Fibroblast of villous mesenchyme (primary cell): ENCODE data around the gene TMEM52B. TPM values are rescaled to one million over a fixed set of nuclear protein-coding genes. Genes with fewer than 3 reads are reported as not detected.
"Not testable (repeated sequence)": the region's sequence is repeated elsewhere in the genome, so short reads cannot be mapped to it uniquely, and the experiment has no call there.

Source experiments
- DNase-seq: peaks from one replicate; pipeline ENCODE4 v3.0.0-alpha.2; 2010; ENCODE audit warnings: low read depth
- H3K4me3 ChIP-seq: 2 replicates; pipeline ENCODE4 v1.5.1; 2011; ENCODE audit warnings: low read depth, mild to moderate bottlenecking, low read length
- CTCF ChIP-seq: IDR thresholded peaks from 2 replicates; pipeline ENCODE4 v1.5.1; 2012; ENCODE audit warnings: low read depth, mild to moderate bottlenecking, low read length; ENCODE audit not compliant: insufficient read depth
- total RNA-seq: library from RNA; depleted of rRNA; stranded (reverse); fragments of >200 nt; gene quantifications from 2 replicates; pipeline ENCODE4 v1.2.3, GENCODE V29; 2012

TMEM52B gene
- total RNA-seq, 1 donor = 17.7 TPM

GRCh38 chr12:10182354-10183049 lies 3.7 kb downstream of the TMEM52B start:
- no peak for TF ChIP-seq CTCF
- no peak overlapping the region for H3K4me3 ChIP-seq
- peak; percentile 94 for DNase-seq

DNA sequence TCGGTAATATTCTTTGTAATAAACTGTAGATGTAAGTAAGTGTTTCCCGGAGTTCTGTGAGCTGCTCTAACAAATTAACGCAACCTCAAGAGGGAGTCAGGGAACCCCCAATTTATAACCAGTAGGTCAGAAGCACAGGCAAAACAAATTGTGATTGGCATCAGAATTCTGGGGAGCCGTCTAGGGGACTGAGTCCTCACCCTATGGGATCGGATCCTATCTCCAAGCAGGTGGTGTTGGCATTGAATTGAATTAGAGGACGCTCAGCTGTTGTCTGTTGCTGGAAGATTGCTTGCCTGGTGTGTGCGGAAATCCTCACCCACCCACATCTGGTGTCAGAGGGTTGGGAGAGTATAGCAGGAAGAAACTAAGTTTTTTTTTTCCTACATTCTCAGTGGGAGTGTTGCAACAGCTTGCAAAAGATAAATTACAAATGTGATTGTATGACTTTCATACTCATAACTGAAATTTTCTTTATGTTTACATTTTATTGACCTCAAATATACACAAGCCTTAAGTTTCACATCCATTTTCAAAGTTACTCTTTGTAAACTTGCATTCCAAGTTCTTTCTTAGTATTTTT lies 5.5 kb downstream of the TMEM52B start:
- H3K4me3 ChIP-seq = peak overlapping the region; percentile 34
- DNase-seq = peak; percentile 97
- no peak for TF ChIP-seq CTCF

DNA sequence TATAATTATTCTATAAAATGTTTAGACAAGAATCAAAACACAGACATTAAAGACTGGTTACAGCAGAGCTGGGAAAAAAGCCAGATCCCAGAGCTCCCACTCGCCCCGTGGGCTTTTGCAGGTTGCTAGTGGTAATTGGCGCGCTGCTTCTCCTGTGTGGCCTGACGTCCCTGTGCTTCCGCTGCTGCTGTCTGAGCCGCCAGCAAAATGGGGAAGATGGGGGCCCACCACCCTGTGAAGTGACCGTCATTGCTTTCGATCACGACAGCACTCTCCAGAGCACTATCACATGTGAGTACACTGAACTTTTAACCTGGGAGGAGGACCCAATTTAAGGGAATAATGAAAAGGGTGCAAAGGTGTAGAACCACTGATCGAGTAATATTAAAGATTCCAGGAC lies 7.5 kb downstream of the TMEM52B start:
- no peak for DNase-seq

DNA sequence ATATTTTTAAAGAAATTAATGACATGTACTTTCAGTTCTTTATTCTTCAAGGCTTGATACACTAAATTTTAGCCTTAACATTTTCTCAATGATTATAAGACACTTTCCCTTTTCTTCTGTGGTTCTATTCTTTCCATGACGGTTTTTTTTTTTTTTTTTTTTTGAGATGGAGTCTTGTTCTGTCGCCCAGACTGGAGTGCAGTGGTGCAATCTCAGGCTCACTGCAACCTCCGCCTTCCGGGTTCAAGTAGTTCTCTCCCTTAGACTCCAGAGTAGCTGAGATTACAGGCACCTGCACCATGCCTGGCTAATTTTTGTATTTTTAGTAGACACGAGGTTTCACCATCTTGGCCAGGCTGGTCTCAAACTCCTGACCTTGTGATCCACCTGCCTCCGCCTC lies 8.1 kb downstream of the TMEM52B start:
- DNase-seq, H3K4me3 ChIP-seq: not testable (repeated sequence)

More for the DNA sequence above, 7.5 kb downstream of the TMEM52B start:
- H3K4me3 ChIP-seq = no peak overlapping the region
- no peak for TF ChIP-seq CTCF

- peak; percentile 72 for DNase-seq
- no peak for TF ChIP-seq CTCF
- no peak overlapping the region for H3K4me3 ChIP-seq
These were observed 10.8 kb downstream of the TMEM52B start for GRCh38 chr12:10189653-10190052.

- H3K4me3 ChIP-seq = no peak overlapping the region
- peak; percentile 91 for TF ChIP-seq CTCF
- DNase-seq = peak; percentile 79
These were observed 11.9 kb downstream of the TMEM52B start for GRCh38 chr12:10190558-10191388.

GRCh38 chr12:10191865-10192264 lies 13.0 kb downstream of the TMEM52B start:
- DNase-seq = peak; percentile 64
- H3K4me3 ChIP-seq = no peak overlapping the region
- no peak for TF ChIP-seq CTCF
